ENCODE results near the gene FRMPD1. TPM values are rescaled to one million over a fixed set of nuclear protein-coding genes. Genes with fewer than 3 reads are reported as not detected.

The FRMPD1 gene
- total and polyA plus RNA-seq, 2 experiments from 2014 or later = not detected

- H3F3A ChIP-seq (ENCODE audit: insufficient read depth) = no peaks in the 10 kb centered on the region
- H3K4me2 ChIP-seq (ENCODE audit: unreplicated experiment) = no peak overlapping the region
- H4K20me1 ChIP-seq (ENCODE audit: insufficient read depth) = no peaks in the 10 kb centered on the region
- H3K27me3 ChIP-seq (replicated peaks; ENCODE audit: insufficient read depth) = peaks cover 1% of the 10 kb centered on the region; the same call in 1 of the 2 replicates
- H3K36me3 ChIP-seq (ENCODE audit: low read depth) = no peaks in the 10 kb centered on the region
- H3K79me2 ChIP-seq (ENCODE audit: insufficient read depth) = no peaks in the 10 kb centered on the region
- H3K9me3 ChIP-seq (ENCODE audit: low read depth) = no peaks in the 10 kb centered on the region
- no peak overlapping the region for H2AFZ ChIP-seq
- DNase-seq = no peak
- no peak overlapping the region for H3K4me3 ChIP-seq
- no peak overlapping the region for H3K27ac ChIP-seq
- no peaks in the 10 kb centered on the region for H3K4me1 ChIP-seq (ENCODE audit: insufficient read depth)
- TF ChIP-seq EZH2 (IDR thresholded peaks at IDR 0.05; ENCODE audit: insufficient read depth, poor library complexity, severe bottlenecking) = no peak
- TF ChIP-seq EZH2phosphoT487 (IDR thresholded peaks at IDR 0.05; ENCODE audit: insufficient read depth, low read depth) = no peak
- no peaks in the 10 kb centered on the region for H3K9me2 ChIP-seq (ENCODE audit: insufficient read depth)
- WGBS, 2 experiments (ENCODE audit: low coverage in 1 of 2, low lambda C conversion rate in 2 of 2, missing lambda C conversion rate in 2 of 2) = 71 to 79% methylated on average over 15 of the region's 15 CpGs
- in situ Hi-C loops (cut with MboI) = no loop called here
- H3K9ac ChIP-seq = no peak overlapping the region
Measured at GRCh38 chr9:37740631-37741328, 90.0 kb downstream of the FRMPD1 start.

DNA sequence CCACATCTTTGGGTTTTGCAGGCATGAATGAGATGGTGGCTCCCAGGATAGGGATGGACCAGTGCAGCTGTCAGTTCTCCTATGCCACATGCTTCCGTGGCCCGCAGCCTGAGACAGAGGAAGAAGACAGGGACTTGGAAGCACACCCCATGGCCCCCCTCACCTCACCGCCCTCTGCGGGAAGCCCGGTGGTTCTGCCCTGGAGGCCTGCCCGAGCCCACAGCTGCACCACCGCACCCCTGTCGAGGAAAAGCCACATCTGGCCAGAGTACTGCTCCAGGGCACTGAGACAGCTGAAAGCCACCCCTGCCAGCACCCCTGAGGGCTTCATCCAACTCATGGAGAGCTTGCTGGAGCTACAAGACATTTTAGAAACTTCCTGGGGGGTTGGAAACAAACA, 95.2 kb downstream of the FRMPD1 start:
- DNase-seq = no peak
- Histone ChIP-seq H3K36me3 (ENCODE audit: low read depth) (no peaks in the 10 kb centered on the region), H3K9me3 (ENCODE audit: low read depth) (no peaks in the 10 kb centered on the region), H2AFZ (no peak overlapping the region), H3K9me2 (ENCODE audit: insufficient read depth) (no peaks in the 10 kb centered on the region), H3F3A (ENCODE audit: insufficient read depth) (0 out of 2 replicates have a peak, but pooled peaks cover 9% of the 10 kb centered on the region), H3K4me1 (ENCODE audit: insufficient read depth) (no peaks in the 10 kb centered on the region), H4K20me1 (ENCODE audit: insufficient read depth) (no peaks in the 10 kb centered on the region), H3K27ac (no peak overlapping the region), H3K4me3 (no peak overlapping the region), H3K27me3 (replicated peaks; ENCODE audit: insufficient read depth) (no peaks in the 10 kb centered on the region; the same call in 1 of the 2 replicates), H3K79me2 (ENCODE audit: insufficient read depth) (no peaks in the 10 kb centered on the region), H3K4me2 (ENCODE audit: unreplicated experiment) (no peak overlapping the region), H3K9ac (no peak overlapping the region)
- TF ChIP-seq EZH2phosphoT487 (IDR thresholded peaks at IDR 0.05; ENCODE audit: insufficient read depth, low read depth) (no peak), EZH2 (IDR thresholded peaks at IDR 0.05; ENCODE audit: insufficient read depth, poor library complexity, severe bottlenecking) (no peak)
- WGBS, 2 experiments (ENCODE audit: low coverage in 1 of 2, low lambda C conversion rate in 2 of 2, missing lambda C conversion rate in 2 of 2) = 17 to 26% methylated on average over 6 to 8 of the region's 8 CpGs
- in situ Hi-C loops (cut with MboI) = no loop called here

DNA sequence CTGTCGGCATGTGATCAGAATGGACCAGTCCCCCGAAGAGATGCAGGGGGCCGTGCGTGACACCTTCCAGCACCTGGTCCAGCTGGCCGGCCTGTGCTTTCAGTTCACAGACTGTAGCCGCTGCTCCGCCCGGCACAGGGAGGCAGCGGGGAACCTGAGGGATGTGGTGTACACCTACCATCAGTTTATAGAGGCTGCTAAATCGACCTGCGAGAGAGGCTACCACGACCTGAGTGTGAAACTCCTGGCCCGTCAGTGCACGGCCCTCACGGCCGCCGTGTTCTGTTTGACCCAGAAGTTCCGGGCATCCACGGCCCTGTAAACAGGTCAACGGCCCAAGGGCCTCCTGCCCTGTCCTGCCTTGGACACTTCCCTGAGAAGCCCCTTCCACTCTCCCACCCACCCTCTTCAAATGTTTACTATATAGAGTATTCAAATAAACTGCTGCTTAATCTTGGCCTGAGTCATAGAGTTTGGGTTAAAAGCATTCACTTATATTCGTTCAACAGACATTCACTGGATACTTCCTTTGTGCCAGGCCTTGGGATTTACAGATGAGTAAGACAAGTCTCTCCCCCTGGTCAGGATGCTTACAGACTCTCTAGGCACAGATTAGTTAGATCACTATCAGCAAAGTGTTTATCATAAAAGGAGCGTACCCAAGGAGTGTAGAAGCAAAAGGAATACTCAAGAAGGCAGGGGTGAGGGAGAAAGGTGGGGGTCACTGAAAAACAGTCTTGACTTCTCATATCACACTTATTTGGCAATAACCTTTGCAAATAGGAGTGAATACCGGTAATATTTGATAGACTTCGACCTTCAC, 95.9 kb downstream of the FRMPD1 start:
- 73 to 74% methylated on average over 24 of the region's 24 CpGs for WGBS, 2 experiments (ENCODE audit: low coverage in 1 of 2, low lambda C conversion rate in 2 of 2, missing lambda C conversion rate in 2 of 2)

GRCh38 chr9:37747271-37747753, 96.6 kb downstream of the FRMPD1 start:
- DNase-seq = peak; percentile 80
- no peaks in the 10 kb centered on the region for H3K36me3 ChIP-seq (ENCODE audit: low read depth)
- H3K27ac ChIP-seq = no peak overlapping the region
- H3K4me1 ChIP-seq (ENCODE audit: insufficient read depth) = no peaks in the 10 kb centered on the region
- H3K9me2 ChIP-seq (ENCODE audit: insufficient read depth) = no peaks in the 10 kb centered on the region
- WGBS, 2 experiments (ENCODE audit: low coverage in 1 of 2, low lambda C conversion rate in 2 of 2, missing lambda C conversion rate in 2 of 2) = 32 to 40% methylated on average over 3 of the region's 3 CpGs
- no peak overlapping the region for H2AFZ ChIP-seq
- H3F3A ChIP-seq (ENCODE audit: insufficient read depth) = 0 out of 2 replicates have a peak, but pooled peaks cover 9% of the 10 kb centered on the region
- no peak for TF ChIP-seq EZH2 (IDR thresholded peaks at IDR 0.05; ENCODE audit: insufficient read depth, poor library complexity, severe bottlenecking)
- no peak for TF ChIP-seq EZH2phosphoT487 (IDR thresholded peaks at IDR 0.05; ENCODE audit: insufficient read depth, low read depth)
- H3K4me2 ChIP-seq (ENCODE audit: unreplicated experiment) = no peak overlapping the region
- in situ Hi-C loops (cut with MboI) = no loop called here
- H3K9me3 ChIP-seq (ENCODE audit: low read depth) = no peaks in the 10 kb centered on the region
- no peak overlapping the region for H3K9ac ChIP-seq
- no peaks in the 10 kb centered on the region for H3K79me2 ChIP-seq (ENCODE audit: insufficient read depth)
- no peak overlapping the region for H3K4me3 ChIP-seq
- no peaks in the 10 kb centered on the region; the same call in 1 of the 2 replicates for H3K27me3 ChIP-seq (replicated peaks; ENCODE audit: insufficient read depth)
- no peaks in the 10 kb centered on the region for H4K20me1 ChIP-seq (ENCODE audit: insufficient read depth)

More for the DNA sequence above, 95.9 kb downstream of the FRMPD1 start:
- Histone ChIP-seq H3K9ac (no peak overlapping the region), H3K27me3 (replicated peaks; ENCODE audit: insufficient read depth) (no peaks in the 10 kb centered on the region; the same call in 1 of the 2 replicates), H3K4me2 (ENCODE audit: unreplicated experiment) (no peak overlapping the region), H3K4me1 (ENCODE audit: insufficient read depth) (no peaks in the 10 kb centered on the region), H4K20me1 (ENCODE audit: insufficient read depth) (no peaks in the 10 kb centered on the region), H3K79me2 (ENCODE audit: insufficient read depth) (no peaks in the 10 kb centered on the region), H3K27ac (no peak overlapping the region), H2AFZ (no peak overlapping the region), H3F3A (ENCODE audit: insufficient read depth) (0 out of 2 replicates have a peak, but pooled peaks cover 9% of the 10 kb centered on the region), H3K4me3 (no peak overlapping the region), H3K36me3 (ENCODE audit: low read depth) (no peaks in the 10 kb centered on the region), H3K9me2 (ENCODE audit: insufficient read depth) (no peaks in the 10 kb centered on the region), H3K9me3 (ENCODE audit: low read depth) (no peaks in the 10 kb centered on the region)
- in situ Hi-C loops (cut with MboI) = no loop called here
- peak; percentile 16 for DNase-seq
- TF ChIP-seq EZH2phosphoT487 (IDR thresholded peaks at IDR 0.05; ENCODE audit: insufficient read depth, low read depth) (no peak), EZH2 (IDR thresholded peaks at IDR 0.05; ENCODE audit: insufficient read depth, poor library complexity, severe bottlenecking) (no peak)
